PFSK-1 (cell line): ENCODE data around the gene RNPEP.

ENCODE experiments used
- POLR2AphosphoS5 ChIP-seq: IDR thresholded peaks from 2 replicates; pipeline ENCODE4 v1.6.1; 2012; ENCODE audit warnings: low read depth, mild to moderate bottlenecking, control low read depth, low read length, moderate library complexity
- REST ChIP-seq, 2 experiments: IDR thresholded peaks; 2 replicates each; pipeline versions ENCODE4 v1.6.1 to v1.8.0; 2011 to 2012; ENCODE audit warnings: low read depth in 2 of 2, low read length in 2 of 2, control low read depth in 1 of 2, inconsistent platforms in 1 of 2, mild to moderate bottlenecking in 1 of 2, moderate library complexity in 1 of 2; ENCODE audit not compliant: insufficient read depth in 1 of 2
- SIN3A ChIP-seq: IDR thresholded peaks from 2 replicates; pipeline ENCODE4 v1.6.1; 2012; ENCODE audit warnings: mild to moderate bottlenecking, low read length, moderate library complexity, borderline replicate concordance; ENCODE audit not compliant: insufficient read depth
- TAF1 ChIP-seq: IDR thresholded peaks from 2 replicates; pipeline ENCODE4 v1.6.1; 2012; ENCODE audit warnings: low read length, control low read depth, borderline replicate concordance; ENCODE audit not compliant: insufficient read depth

DNA sequence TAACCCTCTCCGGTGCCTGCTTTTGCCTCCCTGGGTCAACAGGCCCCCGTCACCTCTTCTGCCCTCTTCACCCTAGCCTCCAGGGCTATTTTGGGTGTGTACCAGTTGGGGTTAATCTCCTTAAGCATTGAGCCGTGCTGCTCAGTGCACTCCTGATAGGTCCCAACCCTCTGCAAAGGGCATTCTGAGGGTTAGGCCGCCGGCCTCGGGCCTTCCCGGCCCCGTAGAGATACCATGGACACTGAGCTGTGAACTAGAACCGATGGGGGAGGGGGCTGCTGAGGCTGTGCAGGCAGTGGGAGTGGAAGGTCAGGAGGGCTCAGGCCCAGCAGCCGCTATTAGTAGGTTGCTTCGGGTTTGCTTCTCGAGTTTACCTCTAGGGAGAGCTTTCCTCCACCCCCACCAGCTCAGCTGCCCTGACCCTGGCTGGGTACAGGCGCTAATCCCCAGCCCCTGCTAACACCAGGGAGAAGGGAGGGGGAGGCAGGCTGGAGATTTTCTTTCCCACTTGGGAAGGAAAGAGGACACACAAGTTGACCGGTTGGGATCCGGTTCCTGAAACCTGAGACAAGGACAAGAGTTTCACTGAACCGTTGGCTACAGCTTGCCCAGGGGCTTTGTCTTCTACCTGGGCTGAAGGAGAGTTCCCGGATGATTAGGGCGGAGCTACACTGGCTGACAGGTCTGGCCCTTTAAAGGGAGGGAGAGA lies 40.9 kb upstream of the RNPEP start:
- no peak for TF ChIP-seq POLR2AphosphoS5
- no peak for TF ChIP-seq REST (IDR thresholded peaks at IDR 0.05; ENCODE audit: insufficient read depth in 1 of 2, low read depth in 2 of 2, low read length in 2 of 2)
- no peak for TF ChIP-seq TAF1
- TF ChIP-seq SIN3A, result no peak
